ENCODE measurements around the gene MRPL50. TPM values are rescaled to one million over a fixed set of nuclear protein-coding genes. Genes with fewer than 3 reads are reported as not detected.

Gene MRPL50
- total RNA-seq, 1 donor from 2014 or later, result 14.8 TPM

Other genes starting within 250 kb of the MRPL50 start
- gene BAAT, start 13.6 kb downstream of the MRPL50 start, total RNA-seq, result not detected in 2 replicates
- gene ZNF189, start 233 bp upstream of the MRPL50 start, total RNA-seq, result 10.6 and 11.0 TPM in 2 replicates
- gene ALDOB, start 37.2 kb upstream of the MRPL50 start, total RNA-seq, result not detected in 2 replicates
- gene RNF20, start 135.2 kb upstream of the MRPL50 start, total RNA-seq, result 34.8 and 37.2 TPM in 2 replicates
- gene PPP3R2, start 196.4 kb upstream of the MRPL50 start, total RNA-seq, result not detected in 2 replicates